Peyer's patch (tissue), 4 donors: ENCODE measurements around the gene ZNF324B.

Experiments used
- CTCF ChIP-seq, 6 experiments: fragments of 450-650 bp in 4 of 6; fragments of 200-600 bp in 2 of 6; sonication (generic) in 1 of 6; IDR thresholded peaks; one replicate each; pipeline ENCODE4 v1.5.1; 2017 to 2019; ENCODE audit warnings: antibody characterized with exemption in 6 of 6, mild to moderate bottlenecking in 3 of 6, moderate library complexity in 1 of 6
- POLR2A ChIP-seq, 2 donors: fragments of 450-650 bp; IDR thresholded peaks; one replicate each; pipeline ENCODE4 v1.5.1; 2017; ENCODE audit warnings: antibody characterized with exemption in 2 of 2, mild to moderate bottlenecking in 2 of 2, moderate library complexity in 2 of 2

DNA sequence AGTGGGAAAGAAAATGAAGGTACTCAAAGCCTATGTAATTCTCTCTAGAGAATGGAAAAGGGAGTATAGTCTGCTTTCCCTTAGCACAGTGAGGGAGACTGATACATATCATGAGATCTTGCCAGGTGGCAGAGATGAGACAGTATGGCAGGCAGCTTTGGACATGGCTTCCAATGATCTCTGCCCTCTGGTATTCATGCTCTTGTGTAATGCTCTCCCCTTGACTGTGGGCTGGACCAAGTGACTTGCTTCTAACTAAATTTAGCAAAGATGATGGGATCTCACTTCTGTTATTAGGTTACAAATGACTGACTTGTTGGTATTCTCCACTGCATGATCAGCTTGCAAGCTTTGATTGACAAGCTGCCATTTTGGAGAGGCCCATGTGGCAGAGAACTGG lies 21.7 kb upstream of the ZNF324B start:
- TF ChIP-seq CTCF (IDR thresholded peaks at IDR 0.05) (no peak), POLR2A (IDR thresholded peaks at IDR 0.05) (no peak)
